ENCODE measurements around the gene SP7.
"Not testable (repeated sequence)": the region's sequence is repeated elsewhere in the genome, so short reads cannot be mapped to it uniquely, and the experiment has no call there.

The SP7 gene

DNA sequence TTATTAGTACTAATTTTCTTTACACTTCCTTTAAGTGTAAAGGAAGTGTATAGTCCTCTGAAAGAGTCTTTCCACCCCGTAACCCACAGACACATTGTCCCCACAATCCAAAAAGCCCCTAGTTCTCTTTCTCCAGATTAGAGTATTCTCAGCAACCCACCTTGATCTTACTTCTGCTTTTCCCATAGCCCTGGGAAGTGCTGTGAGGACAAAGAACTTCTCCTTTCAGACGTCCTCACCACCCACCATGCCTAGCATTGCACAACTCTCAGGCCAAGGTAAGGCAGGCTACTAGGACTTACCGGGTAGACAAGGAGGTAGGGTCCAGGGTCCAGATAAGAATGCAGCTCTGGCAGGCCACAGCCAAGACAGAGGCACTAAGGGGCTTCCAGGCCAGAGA is 22.2 kb downstream of the SP7 start:
- no peak for DNase-seq

DNA sequence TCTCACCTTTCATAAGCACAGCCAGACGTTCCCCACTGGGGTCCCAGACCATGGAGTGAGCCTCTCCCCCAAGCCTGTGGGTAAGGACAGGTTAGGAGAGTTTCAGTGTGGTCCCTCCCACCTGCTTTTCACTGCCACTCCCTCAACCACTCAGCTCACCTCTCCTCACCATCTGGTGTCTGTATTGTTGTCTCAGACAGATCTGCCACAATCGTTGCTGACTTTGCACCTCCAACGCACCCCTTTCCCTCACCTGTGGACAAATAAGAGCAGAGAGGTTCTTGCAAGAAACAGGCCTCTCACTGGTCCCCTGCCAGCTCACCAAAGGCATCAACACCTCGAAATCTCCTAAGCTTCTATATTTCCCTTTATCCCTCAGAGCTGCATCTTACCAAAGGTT is 27.9 kb downstream of the SP7 start:
- DNase-seq = no peak

DNA sequence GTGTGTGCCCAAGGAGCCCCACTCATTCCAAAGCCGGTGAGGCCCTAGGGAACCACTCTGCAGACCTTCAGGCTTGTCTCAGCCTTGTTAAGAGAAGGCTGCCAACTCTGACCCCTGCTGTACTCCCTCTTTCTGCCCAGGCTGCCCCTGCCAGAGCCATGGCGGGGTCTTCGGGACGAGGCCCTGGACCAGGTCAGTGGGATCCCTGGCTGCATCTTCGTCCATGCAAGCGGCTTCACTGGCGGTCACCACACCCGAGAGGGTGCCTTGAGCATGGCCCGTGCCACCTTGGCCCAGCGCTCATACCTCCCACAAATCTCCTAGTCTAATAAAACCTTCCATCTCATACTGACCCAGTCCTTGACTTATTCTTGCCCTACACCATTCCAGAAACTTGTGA is 29.3 kb downstream of the SP7 start:
- DNase-seq = no peak

DNA sequence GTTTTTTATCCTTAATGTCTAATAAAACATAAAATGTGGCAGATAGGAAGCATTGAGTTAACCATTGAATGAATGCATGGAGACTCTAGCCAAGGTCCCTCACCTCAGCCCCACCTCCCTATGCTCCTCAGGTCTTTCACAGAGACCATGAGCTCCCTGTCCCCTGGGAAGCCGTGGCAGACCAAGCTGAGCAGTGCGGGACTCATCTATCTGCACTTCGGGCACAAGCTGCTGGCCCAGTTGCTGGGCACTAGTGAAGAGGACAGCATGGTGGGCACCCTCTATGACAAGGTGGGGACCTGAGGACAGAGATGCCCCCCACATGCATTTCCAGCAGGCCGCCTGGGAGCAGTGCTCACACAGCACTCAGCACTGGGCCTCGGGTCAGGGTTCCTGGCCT is 33.3 kb downstream of the SP7 start:
- no peak for DNase-seq

DNA sequence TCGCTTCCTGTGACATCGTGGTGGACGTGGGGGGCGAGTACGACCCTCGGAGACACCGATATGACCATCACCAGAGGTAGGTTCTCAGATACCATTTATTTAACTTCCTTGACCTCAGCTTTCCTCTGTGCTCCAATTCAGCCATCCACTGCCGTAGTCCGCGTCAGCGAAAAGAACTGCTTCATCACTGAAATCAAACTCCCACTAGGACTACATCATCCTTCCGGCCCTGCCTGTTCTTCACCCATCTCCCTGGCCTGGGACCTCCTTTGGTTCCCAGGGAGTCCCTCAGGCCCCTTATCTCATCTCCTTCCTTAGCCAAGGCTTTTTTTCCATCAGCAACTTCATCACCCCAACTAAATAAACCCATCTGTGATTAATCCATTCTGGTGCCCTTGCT is 36.0 kb downstream of the SP7 start:
- DNase-seq = no peak

DNA sequence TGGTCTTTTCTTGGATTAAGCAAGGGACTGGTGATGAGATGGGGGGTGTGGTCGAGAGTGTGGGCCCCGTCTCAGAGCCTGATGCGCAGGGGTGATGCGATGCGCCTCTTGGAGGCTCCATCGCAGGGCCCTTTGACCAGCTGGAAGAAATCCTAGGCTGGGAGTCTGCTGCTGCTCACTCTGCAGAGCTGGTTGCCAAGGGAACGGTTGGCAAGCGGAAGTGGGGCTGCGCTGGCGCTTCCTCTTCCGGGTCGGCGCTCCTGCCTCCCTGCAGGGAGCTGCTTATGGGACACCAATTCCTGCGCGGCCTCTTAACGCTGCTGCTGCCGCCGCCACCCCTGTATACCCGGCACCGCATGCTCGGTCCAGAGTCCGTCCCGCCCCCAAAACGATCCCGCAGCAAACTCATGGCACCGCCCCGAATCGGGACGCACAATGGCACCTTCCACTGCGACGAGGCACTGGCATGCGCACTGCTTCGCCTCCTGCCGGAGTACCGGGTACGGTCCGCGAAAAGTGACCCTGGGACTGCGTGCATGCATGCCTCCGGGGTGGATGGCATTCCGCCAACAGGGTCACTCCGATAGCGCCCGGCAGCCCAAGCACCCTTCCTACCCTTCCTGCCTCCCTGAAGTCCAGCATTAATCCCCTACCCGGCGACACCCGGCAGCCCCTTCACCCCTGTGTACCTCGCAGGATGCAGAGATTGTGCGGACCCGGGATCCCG is 36.5 kb downstream of the SP7 start, which contains the start of gene MYG1:
Gene MYG1 (plus strand): TSS at position 242 of the 727 bp plus-strand sequence. CDS start 43 bp downstream, at position 285.
- DNase-seq = peak; percentile 82

DNA sequence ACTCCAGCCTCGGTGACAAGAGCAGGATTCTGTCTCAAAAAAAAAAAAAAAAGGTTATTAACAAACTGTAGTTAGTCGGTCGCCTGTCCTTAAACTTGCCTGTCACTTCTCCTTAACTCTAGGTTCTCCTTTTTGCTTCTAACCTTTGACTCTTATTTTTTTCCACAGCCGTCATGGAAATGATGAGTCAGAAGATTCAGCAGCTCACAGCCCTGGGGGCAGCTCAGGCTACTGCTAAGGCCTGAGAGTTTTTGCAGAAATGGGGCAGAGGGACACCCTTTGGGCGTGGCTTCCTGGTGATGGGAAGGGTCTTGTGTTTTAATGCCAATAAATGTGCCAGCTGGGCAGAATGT is 37.1 kb downstream of the SP7 start:
- peak; percentile 26 for DNase-seq

DNA sequence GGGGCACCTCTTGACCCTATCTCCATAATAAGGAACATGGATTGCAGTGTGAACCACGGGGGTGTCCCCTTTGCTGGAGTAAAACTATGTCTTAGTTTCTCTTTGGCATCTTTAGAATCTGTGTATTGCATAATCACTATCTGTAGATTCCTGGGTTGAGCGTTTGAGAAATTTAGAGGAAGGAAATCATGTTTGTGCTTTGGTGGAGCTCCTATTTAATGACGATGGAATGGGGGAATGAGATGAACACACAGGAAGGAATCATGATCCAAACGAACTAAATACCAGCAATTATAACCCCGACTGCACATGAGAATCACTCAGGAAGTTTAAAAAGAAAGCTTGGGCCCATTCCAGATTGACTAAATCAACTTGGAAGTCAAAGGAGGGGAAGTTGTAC is 38.0 kb downstream of the SP7 start:
- DNase-seq = no peak

DNA sequence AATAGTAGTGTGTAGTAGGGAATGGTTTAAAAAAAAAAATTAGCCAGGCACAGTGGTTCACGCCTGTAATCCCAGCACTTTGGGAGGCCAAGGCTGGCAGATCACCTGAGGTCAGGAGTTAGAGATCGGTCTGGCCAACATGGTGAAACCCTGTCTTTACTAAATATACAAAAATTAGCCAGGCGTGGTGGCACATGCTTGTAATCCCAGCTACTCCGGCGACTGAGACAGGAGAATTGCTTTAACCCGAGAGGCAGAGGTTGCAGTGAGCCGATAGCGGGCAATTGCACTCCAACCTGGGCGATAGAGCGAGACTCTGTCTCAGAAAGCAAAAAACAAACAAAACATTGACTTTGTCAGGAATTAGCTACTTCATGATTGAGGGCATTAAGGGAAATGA is 39.0 kb downstream of the SP7 start:
- not testable (repeated sequence) for DNase-seq

DNA sequence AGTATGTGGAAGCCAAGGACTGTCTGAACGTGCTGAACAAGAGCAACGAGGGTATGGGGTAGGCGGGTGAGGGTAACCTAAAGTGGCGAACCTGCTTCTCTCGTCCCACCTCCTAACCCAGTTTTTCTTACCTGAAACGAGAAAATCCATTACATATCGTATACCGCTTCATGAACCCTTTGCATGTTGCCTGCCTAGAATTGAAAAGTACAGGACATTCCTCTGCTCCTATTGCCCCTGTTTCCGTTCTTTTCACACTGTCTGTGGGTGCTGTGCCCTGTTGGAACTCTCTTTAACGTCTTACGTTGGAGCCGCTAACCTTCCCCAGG is 40.3 kb downstream of the SP7 start:
- no peak for DNase-seq

DNA sequence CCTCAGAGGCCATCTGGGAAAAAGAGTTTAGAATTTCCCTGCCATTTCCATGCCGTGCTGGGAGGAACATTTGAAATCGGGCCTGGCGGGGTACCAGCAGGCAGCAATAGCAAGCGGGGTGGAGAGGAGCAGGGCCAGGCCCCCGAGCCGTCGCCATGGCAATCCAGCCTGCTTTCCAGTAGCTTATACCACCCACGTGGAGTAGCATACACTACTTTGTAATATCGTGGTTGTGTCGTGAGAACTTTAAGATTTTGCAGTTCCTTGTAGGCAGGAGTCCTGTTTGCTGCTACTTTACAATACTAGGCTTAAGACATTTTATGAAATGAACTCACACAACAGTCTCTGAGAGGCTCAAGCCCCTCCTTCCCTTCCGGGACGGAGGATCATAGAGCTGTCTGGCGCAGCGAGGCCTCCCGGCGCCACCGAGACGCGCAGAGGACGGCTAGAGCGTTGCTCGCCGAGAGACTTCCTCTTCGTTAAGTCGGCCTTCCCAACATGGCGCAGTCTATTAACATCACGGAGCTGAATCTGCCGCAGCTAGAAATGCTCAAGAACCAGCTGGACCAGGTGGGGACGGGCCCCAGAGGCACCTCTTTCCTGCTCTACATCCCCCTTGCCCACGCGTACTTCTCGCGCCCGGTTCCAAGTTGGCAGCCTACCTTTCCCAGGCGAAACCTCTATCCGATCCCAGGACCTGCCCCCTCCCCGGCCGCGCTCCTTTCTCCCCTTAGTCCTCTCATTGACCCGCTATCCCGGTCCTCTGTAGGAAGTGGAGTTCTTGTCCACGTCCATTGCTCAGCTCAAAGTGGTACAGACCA is 40.9 kb downstream of the SP7 start, which contains the start of gene PFDN5:
Gene PFDN5 (plus strand): TSS at position 473 of the 821 bp plus-strand sequence. CDS start 26 bp downstream, at position 499.
- peak; percentile 81 for DNase-seq

DNA sequence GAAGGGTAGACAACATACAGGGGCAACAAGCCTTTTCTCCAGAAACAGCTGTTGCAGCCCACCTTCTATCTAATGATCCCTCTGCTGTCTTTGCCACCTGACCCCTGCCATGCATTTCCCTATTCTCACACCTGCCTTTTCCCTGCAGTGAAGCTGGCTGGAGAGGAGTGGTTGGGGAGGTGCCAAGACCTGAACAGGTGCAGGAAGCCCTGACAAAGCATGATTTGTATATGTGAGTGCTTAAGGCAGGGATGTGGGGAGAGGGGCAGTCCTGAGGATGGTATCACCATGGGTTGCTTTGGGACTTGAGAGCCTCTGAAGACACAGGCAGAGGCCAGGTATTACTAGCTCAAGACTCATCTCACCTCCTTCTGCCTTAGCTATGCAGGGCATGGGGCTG is 43.7 kb downstream of the SP7 start:
- DNase-seq = no peak

DNA sequence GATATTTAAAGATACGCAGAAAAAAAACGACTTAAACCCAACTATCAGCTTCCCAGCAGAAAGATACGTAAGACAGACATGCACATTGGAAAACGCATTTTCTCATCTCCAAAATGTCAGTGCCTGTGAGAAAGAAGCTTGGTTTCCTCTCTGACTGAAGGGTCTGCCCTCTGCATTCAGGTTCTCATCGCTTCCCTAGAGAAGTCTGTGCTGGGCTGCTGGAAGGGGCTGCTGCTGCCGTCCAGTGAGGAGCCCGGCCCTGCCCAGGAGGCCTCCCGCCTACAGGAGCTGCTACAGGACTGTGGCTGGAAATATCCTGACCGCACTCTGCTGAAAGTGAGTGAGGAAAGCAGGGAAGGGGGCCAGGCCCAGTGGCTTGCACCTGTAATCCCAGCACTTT is 45.5 kb downstream of the SP7 start:
- DNase-seq = no peak

DNA sequence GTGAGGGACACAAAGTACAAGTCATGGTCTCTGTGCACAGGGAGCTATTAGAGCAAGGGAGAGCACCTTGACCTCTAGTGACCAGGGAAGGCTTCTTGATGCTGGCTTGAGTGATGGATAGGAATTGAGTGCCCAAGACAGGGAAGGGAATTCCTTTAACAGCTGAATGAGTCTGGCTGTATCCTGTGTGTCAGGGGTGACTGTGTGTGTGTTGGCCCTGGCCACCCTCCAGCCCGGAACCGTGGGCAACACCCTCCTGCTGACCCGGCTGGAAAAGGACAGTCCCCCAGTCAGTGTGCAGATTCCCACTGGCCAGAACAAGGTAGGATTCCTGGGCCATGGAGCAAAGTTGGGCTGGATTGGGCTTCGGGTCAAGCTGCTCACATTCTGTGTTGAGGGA is 46.3 kb downstream of the SP7 start:
- no peak for DNase-seq

DNA sequence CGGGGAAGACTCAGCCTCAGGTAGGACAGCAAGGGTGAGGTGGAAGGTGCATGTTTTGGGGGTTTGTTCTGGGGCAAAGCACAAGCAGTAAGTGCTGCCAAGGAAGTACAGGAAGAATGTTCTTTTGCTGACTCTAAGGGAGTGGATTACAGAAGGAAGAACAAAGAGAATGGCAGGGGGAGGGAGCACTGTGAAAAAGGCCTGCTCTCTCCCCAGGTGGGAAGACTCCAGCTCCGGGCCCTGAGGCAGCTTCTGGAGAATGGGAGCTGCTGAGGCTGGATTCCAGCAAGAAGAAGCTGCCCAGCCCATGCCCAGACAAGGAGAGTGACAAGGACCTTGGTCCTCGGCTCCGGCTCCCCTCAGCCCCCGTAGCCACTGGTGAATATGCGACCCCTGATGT is 47.8 kb downstream of the SP7 start:
- DNase-seq = no peak

DNA sequence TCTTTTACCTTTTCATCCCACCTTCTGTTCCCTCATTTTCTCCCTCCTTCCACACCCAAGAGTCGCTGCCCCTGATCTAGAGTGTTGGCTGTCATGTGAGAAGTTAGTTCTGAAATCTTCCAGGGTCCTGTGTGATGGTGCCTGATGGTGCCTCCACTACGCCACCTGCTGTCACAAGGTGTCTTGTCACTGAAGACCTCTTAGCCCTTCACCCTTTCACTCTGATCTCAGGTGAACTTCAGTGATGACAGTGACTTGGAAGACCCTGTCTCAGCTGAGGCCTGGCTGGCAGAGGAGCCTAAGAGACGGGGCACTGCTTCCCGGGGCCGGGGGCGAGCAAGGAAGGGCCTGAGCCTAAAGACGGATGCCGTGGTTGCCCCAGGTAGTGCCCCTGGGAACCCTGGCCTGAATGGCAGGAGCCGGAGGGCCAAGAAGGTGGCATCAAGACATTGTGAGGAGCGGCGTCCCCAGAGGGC is 48.4 kb downstream of the SP7 start:
- peak; percentile 61 for DNase-seq

DNA sequence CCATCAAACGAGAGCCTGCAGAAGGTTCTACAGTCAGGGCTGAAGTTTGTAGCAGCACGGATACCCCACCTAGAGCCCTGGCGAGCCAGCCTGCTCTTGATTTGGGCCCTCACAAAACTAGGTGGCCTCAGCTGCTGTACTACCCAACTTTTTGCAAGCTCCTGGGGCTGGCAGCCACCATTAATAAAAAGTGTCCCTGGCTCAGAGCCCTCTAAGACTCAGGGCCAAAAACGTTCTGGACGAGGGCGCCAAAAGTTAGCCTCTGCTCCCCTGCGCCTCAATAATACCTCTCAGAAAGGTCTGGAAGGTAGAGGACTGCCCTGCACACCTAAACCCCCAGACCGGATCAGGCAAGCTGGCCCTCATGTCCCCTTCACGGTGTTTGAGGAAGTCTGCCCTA is 49.7 kb downstream of the SP7 start:
- no peak for DNase-seq

DNA sequence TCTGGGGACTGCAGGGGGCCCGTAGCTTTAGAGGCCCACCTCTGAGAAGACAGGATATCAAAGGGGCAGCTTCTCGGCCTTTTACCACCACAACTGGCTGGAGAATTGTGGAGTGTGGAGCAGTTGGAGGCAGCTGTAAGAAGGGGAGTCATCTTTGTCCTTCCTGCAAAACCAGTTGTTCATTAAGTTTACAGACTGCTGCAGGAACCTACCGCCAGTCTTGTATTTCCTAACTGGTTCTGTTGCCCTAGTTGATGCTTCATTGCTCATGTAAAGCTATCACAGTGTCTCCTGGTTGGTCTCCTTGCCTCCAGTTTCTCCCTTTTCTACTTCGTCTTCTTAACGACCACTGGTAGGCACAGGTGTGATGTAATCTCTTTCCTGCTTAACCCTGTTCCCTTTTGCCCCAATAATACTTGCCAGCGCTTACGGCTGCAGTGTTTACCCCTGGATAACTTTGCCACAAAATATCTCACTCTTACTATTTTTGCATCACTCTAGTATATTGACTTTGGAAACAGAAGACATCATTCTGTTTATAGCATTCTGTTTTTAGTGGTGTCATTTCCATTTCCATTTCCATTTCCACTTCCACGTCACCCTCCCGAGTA is 56.2 kb downstream of the SP7 start:
- DNase-seq = no peak

DNA sequence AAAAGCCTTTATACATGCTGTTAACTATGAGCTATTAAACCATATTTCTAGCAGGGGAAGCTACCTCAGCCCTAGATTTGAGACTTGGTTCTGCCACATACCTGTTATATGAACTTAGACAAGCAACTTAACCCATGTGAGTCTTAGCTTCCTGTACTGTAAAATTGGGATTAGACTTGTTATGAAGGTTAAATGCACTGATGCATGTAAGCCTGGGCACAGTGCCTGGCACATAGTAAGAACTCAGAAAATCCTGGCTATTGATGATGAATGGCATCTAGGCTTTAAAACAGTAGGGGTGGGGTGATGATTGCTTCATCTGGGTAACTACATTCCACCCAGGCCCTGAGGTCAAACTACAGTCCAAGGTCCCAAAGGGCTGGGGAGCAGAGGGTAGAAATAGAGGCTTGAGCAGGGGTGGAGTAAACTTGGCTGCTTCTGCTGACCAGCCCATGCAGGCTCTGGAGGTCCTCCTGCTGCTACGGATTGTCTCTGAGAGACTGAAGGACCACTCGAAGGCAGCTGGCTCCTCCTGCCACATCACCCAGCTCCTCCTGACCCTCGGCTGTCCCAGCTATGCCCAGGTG is 56.8 kb downstream of the SP7 start:
- DNase-seq = no peak

DNA sequence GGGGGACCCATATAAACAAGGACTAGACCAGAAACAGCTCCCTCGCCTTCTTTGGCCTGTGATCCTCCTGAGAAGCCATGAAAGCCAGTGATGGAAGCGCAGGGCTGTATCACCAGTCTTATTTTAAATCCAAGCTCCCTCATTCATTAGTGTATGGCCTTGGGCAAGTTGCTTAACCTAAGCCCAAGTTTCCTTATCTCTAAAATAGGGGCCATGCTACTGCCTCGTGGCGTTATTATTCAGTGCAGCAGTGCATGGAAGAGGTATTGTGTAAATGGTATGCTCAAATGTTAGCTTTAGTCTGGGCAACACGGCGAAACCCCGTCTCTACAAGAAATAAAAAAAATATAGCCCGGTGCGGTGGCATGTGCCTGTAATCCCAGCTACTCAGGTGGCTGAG is 58.2 kb downstream of the SP7 start:
- no peak for DNase-seq
